Right lobe of liver (tissue), 6 donors: ENCODE results near the gene TNFAIP1. TPM values are rescaled to one million over a fixed set of nuclear protein-coding genes. Genes with fewer than 3 reads are reported as not detected.
A peak's percentile ranks its signal among the peaks of the same experiment; 100 is the strongest.

Source experiments
- ATAC-seq, 4 donors: fragments of 200-7000 bp; cut with Tn5 transposase; one replicate each; pipeline ENCODE4 v1.9.1; 2020; ENCODE audit warnings: mild to moderate bottlenecking in 4 of 4, moderate library complexity in 4 of 4
- DNase-seq, 3 donors: peaks; one replicate each; pipeline ENCODE4 v3.0.0-alpha.2; 2020
- H3K27ac ChIP-seq, 3 donors: fragments of 200-600 bp; one replicate each; pipeline ENCODE4 v1.8.0; 2022
- H3K27me3 ChIP-seq, 2 donors: fragments of 200-600 bp; one replicate each; pipeline ENCODE4 v1.8.0; 2022
- H3K36me3 ChIP-seq, 4 donors: fragments of 200-600 bp; sonication (generic) in 1 of 4; one replicate each; pipeline versions ENCODE4 v1.5.1 to v1.8.0; 2017 to 2022; ENCODE audit warnings: control low read depth in 1 of 4
- H3K4me1 ChIP-seq, 4 donors: fragments of 200-600 bp; sonication (generic) in 1 of 4; one replicate each; pipeline versions ENCODE4 v1.5.1 to v1.8.0; 2017 to 2022; ENCODE audit warnings: control low read depth in 1 of 4
- H3K4me3 ChIP-seq, 3 donors: fragments of 200-600 bp; one replicate each; pipeline ENCODE4 v1.8.0; 2022
- H3K9me3 ChIP-seq, 4 donors: fragments of 200-600 bp; sonication (generic) in 1 of 4; one replicate each; pipeline versions ENCODE4 v1.5.1 to v1.8.0; 2017 to 2022; ENCODE audit warnings: control low read depth in 1 of 4
- POLR2A ChIP-seq: fragments of 450-650 bp; IDR thresholded peaks from one replicate; pipeline ENCODE4 v1.6.1; 2017; ENCODE audit warnings: antibody characterized with exemption, mild to moderate bottlenecking
- WGBS: methylation state at CpG from one replicate; pipeline ENCODE4 v1.1.6; 2018; ENCODE audit warnings: low coverage, low lambda C conversion rate; ENCODE audit not compliant: insufficient coverage; ENCODE audit errors: missing lambda C conversion rate; 5-methylcytosine and 5-hydroxymethylcytosine counted together
- intact Hi-C, 2 donors: fragments of 100-400 bp; cut with DNase I; formaldehyde crosslinking; loops; one replicate each; pipeline versions ENCODE4 v1.11.2 to v1.14.1; 2022
- total RNA-seq, 6 experiments: library from RNA; depleted of rRNA in 2 of 6; stranded (reverse); fragments of >200 nt in 2 of 6; fragmentation: NEBNext Ultra II Directional in 3 of 6; extraction: Animal tissue kit (Norgen Biotek cat#: 25700) in 3 of 6; gene quantifications; one replicate each; pipeline versions ENCODE4 v1.1.0 to v1.2.4, GENCODE V29; 2016 to 2023
- TF ChIP-seq, protein P1 (sequence below), 4 donors: fragments of 200-600 bp in 3 of 4; fragments of 450-650 bp in 1 of 4; IDR thresholded peaks; one replicate each; pipeline versions ENCODE4 v1.5.1 to v1.8.0; 2016 to 2022; ENCODE audit warnings: antibody characterized with exemption in 4 of 4, mild to moderate bottlenecking in 2 of 4
- donor health status: DM: no; HTN: yes; CAD: no.
- donor health status: DM: no; HTN: no; CAD: no.
- donor health status: DM: no; HTN: no; CAD: no.
- donor health status: DM: no; HTN: yes; CAD: no.
- donor health status: DM: no; HTN: yes; CAD: no.

Gene TNFAIP1
- total RNA-seq, 6 experiments from 2014 or later, result 32.3 to 87.6 (median 38.2) TPM

DNA sequence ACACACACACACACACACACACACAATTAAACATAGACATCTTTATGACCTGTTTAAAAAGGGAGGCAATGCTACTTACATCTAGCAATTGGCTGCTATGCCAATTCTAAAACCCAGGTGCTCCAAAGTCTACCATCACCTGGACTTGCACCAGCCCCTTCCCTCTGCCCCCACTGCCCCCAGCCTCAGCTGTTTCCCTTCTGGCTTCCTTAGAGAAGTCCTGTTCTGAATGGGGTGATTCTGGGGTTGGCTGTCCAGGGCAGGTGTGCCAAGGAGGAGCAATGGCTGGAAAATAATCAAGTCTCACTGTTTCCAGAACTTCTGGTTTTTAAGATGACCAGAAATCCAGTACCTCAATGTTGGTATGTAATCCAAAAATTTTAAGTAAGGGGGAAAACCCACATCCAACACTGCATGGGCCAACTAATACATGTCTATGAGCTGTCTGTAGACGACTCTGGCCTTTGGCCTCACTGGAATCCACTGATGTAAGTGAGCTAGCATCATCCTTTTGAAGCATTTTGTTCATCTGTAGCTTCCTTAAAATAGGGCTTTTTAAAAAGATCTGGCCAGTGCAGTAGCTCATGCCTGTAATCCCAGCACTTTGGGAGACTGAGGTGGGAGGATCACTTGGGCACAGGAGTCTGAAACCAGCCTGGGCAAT, 2.3 kb upstream of the TNFAIP1 start:
- Histone ChIP-seq H3K4me1 (peaks cover 0 to 33% (median 11%) of the 10 kb centered on the region in 4 donors), H3K36me3 (peaks cover 0 to 31% (median 13%) of the 10 kb centered on the region in 4 donors), H3K9me3 (no peaks in the 10 kb centered on the region), H3K27me3 (no peaks in the 10 kb centered on the region), H3K27ac (no peak overlapping the region), H3K4me3 (no peak overlapping the region)
- peak in 1 of 3 donors; percentile 40 for DNase-seq
- no peak for ATAC-seq
- intact Hi-C loops, result no loop called here
- 55% methylated on average over 1 of the region's 1 CpG for WGBS
- TF ChIP-seq, protein P1, sequence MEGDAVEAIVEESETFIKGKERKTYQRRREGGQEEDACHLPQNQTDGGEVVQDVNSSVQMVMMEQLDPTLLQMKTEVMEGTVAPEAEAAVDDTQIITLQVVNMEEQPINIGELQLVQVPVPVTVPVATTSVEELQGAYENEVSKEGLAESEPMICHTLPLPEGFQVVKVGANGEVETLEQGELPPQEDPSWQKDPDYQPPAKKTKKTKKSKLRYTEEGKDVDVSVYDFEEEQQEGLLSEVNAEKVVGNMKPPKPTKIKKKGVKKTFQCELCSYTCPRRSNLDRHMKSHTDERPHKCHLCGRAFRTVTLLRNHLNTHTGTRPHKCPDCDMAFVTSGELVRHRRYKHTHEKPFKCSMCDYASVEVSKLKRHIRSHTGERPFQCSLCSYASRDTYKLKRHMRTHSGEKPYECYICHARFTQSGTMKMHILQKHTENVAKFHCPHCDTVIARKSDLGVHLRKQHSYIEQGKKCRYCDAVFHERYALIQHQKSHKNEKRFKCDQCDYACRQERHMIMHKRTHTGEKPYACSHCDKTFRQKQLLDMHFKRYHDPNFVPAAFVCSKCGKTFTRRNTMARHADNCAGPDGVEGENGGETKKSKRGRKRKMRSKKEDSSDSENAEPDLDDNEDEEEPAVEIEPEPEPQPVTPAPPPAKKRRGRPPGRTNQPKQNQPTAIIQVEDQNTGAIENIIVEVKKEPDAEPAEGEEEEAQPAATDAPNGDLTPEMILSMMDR (IDR thresholded peaks at IDR 0.05), result no peak
- no peak for TF ChIP-seq POLR2A

GRCh38 chr17:28334171-28334570, 1.4 kb upstream of the TNFAIP1 start:
- no peak for DNase-seq
- Histone ChIP-seq H3K36me3 (peaks cover 0 to 23% (median 7%) of the 10 kb centered on the region in 4 donors), H3K4me3 (peak overlapping the region; percentile 94 to 96 (median 95)), H3K27ac (no peak overlapping the region), H3K27me3 (no peaks in the 10 kb centered on the region), H3K4me1 (peaks cover 0 to 34% (median 11%) of the 10 kb centered on the region in 4 donors), H3K9me3 (no peaks in the 10 kb centered on the region)
- TF ChIP-seq, protein P1 (IDR thresholded peaks at IDR 0.05), result no peak
- no peak for TF ChIP-seq POLR2A
- intact Hi-C loops, result no loop called here
- no peak for ATAC-seq
- 49% methylated on average over 6 of the region's 6 CpGs for WGBS

DNA sequence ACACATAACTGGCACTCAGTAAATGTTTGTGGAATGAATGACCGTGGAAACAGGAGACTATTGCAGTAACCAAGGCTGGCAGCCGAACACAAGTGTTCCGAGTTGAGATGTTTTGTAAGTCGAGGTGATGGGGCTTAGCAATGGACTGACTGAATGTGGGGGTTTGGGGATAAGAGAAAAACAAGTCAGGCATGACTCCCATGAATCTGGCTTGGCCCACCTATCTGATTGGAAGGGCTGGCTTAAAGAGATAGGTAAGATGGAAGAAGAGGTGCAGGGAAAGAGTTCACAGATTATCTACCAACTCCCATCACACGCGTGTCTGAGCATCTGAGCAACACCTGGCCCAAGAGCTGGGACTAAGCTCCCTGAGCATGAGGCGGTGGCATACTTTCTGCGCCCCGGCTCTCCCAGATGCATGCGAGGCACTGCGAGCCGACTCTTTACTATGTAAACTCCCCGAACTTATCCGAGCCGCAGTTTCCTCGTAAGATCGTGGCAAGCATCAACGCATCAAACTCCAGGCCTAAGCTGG, 828 bp upstream of the TNFAIP1 start:
- intact Hi-C loops, result no loop called here
- WGBS, result 4% methylated on average over 14 of the region's 18 CpGs
- peak overlapping the region; percentile 94 to 96 (median 95) for H3K4me3 ChIP-seq
- peak overlapping the region; percentile 66 to 95 (median 85) for H3K27ac ChIP-seq
- DNase-seq (no peak), ATAC-seq (no peak)
- TF ChIP-seq, protein P1 (IDR thresholded peaks at IDR 0.05), result no peak
- no peak for TF ChIP-seq POLR2A
- peaks cover 0 to 22% (median 3%) of the 10 kb centered on the region in 4 donors for H3K36me3 ChIP-seq
- peaks cover 0 to 34% (median 11%) of the 10 kb centered on the region in 4 donors for H3K4me1 ChIP-seq
- no peaks in the 10 kb centered on the region for H3K9me3 ChIP-seq
- H3K27me3 ChIP-seq, result no peaks in the 10 kb centered on the region

DNA sequence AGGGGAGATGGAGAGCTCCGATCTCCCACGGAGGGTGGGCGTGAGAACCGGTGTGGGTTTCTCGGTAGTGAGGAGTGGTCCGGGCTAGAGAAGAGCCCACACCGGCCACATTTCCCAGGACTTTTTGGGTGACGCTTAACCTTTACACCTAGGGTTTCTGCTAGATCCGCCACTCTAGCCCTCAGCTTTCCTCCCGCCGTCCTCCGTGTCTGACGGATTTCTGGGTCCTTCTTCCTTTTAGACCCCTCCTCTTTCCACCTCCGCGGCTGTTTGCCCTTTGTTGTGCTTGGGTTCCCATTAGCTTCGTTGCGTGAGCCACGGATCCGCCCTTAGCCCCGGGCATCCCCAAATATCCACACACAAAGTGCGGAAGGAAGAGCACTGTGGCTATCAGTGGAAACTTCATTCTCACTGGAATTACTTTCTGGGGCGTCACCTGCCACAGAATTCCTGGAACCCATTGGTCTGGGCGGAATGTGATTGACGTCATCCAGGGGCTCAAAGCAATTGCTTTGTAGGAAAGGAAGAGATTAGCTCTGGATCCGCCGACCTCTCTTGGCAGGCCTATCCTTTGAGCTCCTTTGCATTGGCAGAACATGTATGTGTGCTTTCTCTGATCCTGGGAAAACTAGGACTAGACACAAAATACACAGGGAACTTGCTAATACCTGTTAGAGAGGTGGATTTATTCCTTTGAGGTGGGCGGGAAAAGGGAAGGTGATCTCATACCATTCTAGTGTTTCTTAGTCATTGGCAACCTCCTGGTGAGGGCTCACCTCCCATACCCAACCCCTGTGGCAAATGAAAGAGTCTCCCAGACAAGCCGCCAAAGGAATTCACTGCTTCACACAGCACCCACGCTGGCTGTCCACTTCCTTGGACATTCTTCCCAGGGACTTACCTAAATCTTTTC, 654 bp downstream of the TNFAIP1 start:
- intact Hi-C loops, result no loop called here
- H3K27ac ChIP-seq, result peak overlapping the region; percentile 95 to 99 (median 95)
- TF ChIP-seq POLR2A, result peak; percentile 48
- TF ChIP-seq, protein P1 (IDR thresholded peaks at IDR 0.05), result no peak
- H3K4me3 ChIP-seq, result peak overlapping the region; percentile 94 to 96 (median 95)
- H3K4me1 ChIP-seq, result peaks cover 0 to 34% (median 11%) of the 10 kb centered on the region in 4 donors
- no peaks in the 10 kb centered on the region for H3K27me3 ChIP-seq
- ATAC-seq (peak; percentile 32 to 50 (median 44)), DNase-seq (peak; percentile 77 to 82 (median 78))
- peaks cover 0 to 22% (median 9%) of the 10 kb centered on the region in 4 donors for H3K36me3 ChIP-seq
- 4% methylated on average over 26 of the region's 29 CpGs for WGBS
- no peaks in the 10 kb centered on the region for H3K9me3 ChIP-seq
